KOPT-K1 (cell line): Measurements from ENCODE around the gene EOGT.
A peak's percentile ranks its signal among the peaks of the same experiment; 100 is the strongest.

Experiments used
- H3K27ac ChIP-seq: fragments of 200-600 bp; sonication (generic); 2 replicates; pipeline ENCODE4 v1.5.1; 2016; ENCODE audit warnings: antibody characterized with exemption, mild to moderate bottlenecking, low read depth, low read length; ENCODE audit not compliant: poor library complexity, severe bottlenecking
- H3K36me3 ChIP-seq: fragments of 200-600 bp; sonication (generic); 2 replicates; pipeline ENCODE4 v1.5.1; 2017; ENCODE audit warnings: antibody characterized with exemption, mild to moderate bottlenecking, low read length, moderate library complexity; ENCODE audit not compliant: insufficient read depth
- H3K9me3 ChIP-seq: fragments of 200-600 bp; sonication (generic); 2 replicates; pipeline ENCODE4 v1.5.1; 2017; ENCODE audit warnings: antibody characterized with exemption, low read length, mild to moderate bottlenecking; ENCODE audit not compliant: insufficient read depth, poor library complexity, severe bottlenecking

The EOGT gene

DNA sequence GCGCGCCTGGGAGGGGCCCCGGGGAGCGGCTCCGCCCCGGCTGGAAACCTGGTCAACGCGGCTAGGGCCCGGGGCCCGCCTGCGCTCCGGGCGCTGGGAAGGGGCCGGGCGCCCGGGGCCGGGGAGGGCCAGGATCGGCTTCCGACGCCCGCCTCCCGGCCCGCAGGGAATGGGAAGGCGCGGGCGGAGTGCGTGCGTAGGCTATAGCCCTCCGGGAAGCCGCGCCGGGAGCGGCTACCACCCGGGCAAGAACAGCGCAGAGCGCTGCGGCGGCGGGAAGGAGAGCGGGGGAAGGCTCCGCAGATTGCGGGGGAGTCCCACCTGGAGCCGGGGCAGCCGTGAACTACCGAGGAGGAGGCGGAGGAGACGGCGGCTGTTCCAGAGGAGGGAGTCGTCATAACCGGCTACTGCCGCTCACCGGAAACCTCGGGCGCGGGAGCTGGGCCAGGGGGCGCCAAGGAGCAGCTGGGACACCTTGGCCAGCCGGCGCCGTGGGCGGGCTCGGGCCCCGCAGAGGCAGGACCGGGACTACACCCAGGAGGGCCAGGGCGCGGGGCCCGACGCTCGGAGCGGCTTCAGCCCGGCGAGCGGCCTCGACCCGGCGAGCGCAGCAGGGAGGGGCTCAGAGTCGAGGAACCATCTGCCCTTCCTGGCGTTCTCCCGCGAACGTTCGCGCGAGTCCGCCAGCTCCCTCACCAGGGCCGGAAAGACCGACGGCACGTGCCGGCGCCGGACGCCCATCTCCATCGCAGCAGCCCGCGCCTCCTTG, at the start of gene EOGT:
Gene EOGT, minus strand, starts transcription at position 432 of the 769 bp plus-strand sequence. CDS start 3,838 bp downstream, outside the sequence.
- Histone ChIP-seq H3K9me3 (no peaks in the 10 kb centered on the region), H3K27ac (peak within 1 kb of the TSS; percentile 19), H3K36me3 (peaks cover 17% of the 10 kb centered on the region)

- Histone ChIP-seq H3K9me3 (peaks cover 2% of the 10 kb centered on the region), H3K27ac (no peak overlapping the region), H3K36me3 (peaks cover 79% of the 10 kb centered on the region)
Measured at GRCh38 chr3:69059688-69060087, 46.2 kb upstream of the EOGT start.

- peak overlapping the region; percentile 59 for H3K27ac ChIP-seq
Measured at GRCh38 chr3:69058947-69059224, 45.4 kb upstream of the EOGT start.

DNA sequence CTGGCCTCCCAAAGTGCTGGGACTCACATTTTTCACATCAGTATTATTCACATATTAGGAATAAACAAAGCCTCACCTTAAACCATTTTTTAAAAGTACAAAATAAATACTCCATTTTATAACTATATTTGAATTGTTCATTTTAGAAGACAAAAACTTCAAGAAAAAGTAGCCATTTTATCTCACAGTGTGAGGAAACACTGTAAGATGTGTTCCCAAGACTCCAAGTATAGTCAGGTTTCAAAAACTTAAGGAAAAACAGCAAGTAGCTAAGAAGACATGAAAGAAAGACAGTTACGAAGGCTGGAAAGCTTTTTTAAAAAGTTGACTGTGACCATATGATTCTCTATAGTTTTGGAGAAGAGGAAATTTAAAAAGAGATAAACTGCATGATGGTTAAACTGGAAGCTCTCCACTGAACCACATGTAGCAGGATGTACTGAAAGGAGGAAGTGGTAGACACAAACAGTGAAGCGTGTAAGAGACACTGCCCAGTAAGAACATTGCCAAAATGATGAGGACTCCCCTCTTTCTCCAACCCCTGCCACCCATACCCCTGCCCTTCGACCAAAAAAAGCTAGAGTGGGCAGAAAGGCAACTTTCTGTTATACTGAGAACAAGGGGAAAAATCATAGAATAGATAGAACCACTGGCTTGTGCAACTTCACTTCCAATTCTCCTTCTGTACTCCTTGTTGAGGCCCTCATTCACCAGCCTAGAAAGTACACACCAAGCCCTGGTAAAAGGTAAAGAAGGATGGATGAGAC, 44.9 kb upstream of the EOGT start:
- Histone ChIP-seq H3K9me3 (peaks cover 2% of the 10 kb centered on the region), H3K36me3 (peaks cover 90% of the 10 kb centered on the region), H3K27ac (peak overlapping the region; percentile 59)

More at GRCh38 chr3:69058947-69059224, 45.4 kb upstream of the EOGT start:
- Histone ChIP-seq H3K36me3 (peaks cover 85% of the 10 kb centered on the region), H3K9me3 (peaks cover 2% of the 10 kb centered on the region)

GRCh38 chr3:69052472-69052898, 39.0 kb upstream of the EOGT start:
- Histone ChIP-seq H3K27ac (peak overlapping the region; percentile 70), H3K9me3 (no peaks in the 10 kb centered on the region), H3K36me3 (peaks cover 62% of the 10 kb centered on the region)

- Histone ChIP-seq H3K36me3 (peaks cover 63% of the 10 kb centered on the region), H3K9me3 (no peaks in the 10 kb centered on the region), H3K27ac (peak within 1 kb of the TSS; percentile 70)
Measured at GRCh38 chr3:69051756-69052471, 38.4 kb upstream of the EOGT start, which contains the start of gene TMF1. TSS of gene TMF1 (minus strand) at chr3:69052333. CDS start at chr3:69052086, 247 bp downstream.

GRCh38 chr3:69048990-69049389, 35.5 kb upstream of the EOGT start:
- Histone ChIP-seq H3K36me3 (peaks cover 61% of the 10 kb centered on the region), H3K27ac (no peak overlapping the region), H3K9me3 (no peaks in the 10 kb centered on the region)

DNA sequence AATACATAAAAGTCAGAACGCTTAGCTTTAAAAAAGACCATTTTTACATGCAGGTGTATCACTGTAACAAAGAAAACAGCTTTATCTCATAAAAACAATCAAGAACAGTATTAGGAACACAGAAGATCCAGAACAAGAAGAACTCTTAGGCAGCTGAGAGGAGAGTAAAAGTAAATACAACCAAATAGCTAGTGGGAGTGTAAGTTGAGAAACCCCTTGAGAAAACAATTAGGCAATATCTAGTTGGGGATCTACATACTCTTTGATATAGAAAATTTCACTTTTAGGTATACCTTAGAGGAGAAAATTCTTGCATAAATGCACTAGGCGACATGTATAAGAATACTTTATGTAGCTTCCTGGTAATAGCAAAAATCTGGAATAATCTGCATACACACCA, 31.1 kb upstream of the EOGT start:
- Histone ChIP-seq H3K27ac (no peak overlapping the region), H3K9me3 (no peaks in the 10 kb centered on the region), H3K36me3 (peaks cover 92% of the 10 kb centered on the region)

GRCh38 chr3:69033470-69033869, 20.0 kb upstream of the EOGT start:
- peaks cover 96% of the 10 kb centered on the region for H3K36me3 ChIP-seq
- no peak overlapping the region for H3K27ac ChIP-seq
- no peaks in the 10 kb centered on the region for H3K9me3 ChIP-seq

DNA sequence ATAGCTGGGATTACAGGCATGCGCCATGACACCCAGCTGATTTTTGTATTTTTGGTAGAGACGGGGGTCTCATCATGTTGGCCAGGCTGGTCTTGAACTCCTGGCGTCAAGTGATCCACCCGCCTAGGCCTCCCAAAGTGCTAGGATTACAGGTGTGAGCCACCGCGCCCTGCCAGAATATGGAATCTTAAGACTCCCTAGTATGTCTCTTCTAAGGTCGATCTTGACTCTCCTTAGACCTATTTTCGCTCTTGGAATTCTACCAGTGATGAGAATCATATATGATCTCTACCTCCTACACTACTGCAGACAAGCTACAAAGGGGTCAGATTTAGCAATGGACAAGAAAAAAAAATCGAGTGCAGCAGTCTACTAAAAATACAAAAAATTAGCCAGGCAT, 19.3 kb upstream of the EOGT start:
- no peak overlapping the region for H3K27ac ChIP-seq
- peaks cover 96% of the 10 kb centered on the region for H3K36me3 ChIP-seq

GRCh38 chr3:69032142-69032541, 18.7 kb upstream of the EOGT start:
- H3K36me3 ChIP-seq, result peaks cover 97% of the 10 kb centered on the region
- H3K27ac ChIP-seq, result no peak overlapping the region
- H3K9me3 ChIP-seq, result no peaks in the 10 kb centered on the region

More for the DNA sequence above, 19.3 kb upstream of the EOGT start:
- no peaks in the 10 kb centered on the region for H3K9me3 ChIP-seq

DNA sequence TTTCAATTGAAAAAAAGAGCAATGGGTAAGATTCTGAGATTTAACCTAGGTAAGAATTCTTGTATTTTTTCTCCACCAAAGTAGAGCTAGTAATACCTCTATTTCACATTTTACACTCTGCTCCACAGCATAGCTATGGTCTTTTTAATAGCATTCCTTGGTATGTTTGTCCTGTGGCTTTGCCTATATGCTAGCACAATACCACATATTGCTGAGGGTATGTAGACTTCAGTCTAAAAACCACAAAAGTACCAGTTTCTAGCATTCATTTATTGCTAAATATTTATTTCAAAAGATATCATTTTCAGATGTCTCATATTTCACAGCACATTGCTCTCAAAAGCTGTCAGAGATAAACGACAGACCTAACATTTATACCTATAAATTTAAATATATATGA, 18.2 kb upstream of the EOGT start:
- Histone ChIP-seq H3K36me3 (peaks cover 95% of the 10 kb centered on the region), H3K27ac (no peak overlapping the region), H3K9me3 (no peaks in the 10 kb centered on the region)

GRCh38 chr3:69020857-69021256, 7.4 kb upstream of the EOGT start:
- no peaks in the 10 kb centered on the region for H3K9me3 ChIP-seq
- H3K36me3 ChIP-seq, result peaks cover 77% of the 10 kb centered on the region
- no peak overlapping the region for H3K27ac ChIP-seq

DNA sequence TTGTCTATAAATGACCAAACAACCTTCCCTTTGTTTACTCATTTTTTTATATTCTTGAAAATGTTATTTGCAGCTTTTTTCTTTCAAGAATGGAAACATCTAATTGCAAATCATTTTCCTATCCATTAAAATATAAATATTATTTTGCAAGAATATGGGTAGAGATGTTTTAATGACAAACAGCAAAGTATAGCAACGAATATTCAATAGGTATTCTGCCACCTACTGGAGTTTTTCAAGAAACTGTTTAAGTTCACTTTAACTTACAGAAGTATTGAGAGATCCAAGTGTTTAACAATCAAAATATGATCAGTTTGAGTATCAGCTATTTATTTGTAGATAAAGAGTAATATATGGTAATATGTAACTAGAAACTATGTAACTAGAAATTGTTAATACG, 6.9 kb upstream of the EOGT start:
- peaks cover 73% of the 10 kb centered on the region for H3K36me3 ChIP-seq
- H3K9me3 ChIP-seq, result no peaks in the 10 kb centered on the region
- no peak overlapping the region for H3K27ac ChIP-seq

- Histone ChIP-seq H3K9me3 (no peaks in the 10 kb centered on the region), H3K36me3 (peaks cover 38% of the 10 kb centered on the region), H3K27ac (no peak overlapping the region)
Measured at GRCh38 chr3:69016901-69017300, 3.4 kb upstream of the EOGT start.
